IMR-90 (cell line): Measurements from ENCODE around the gene SIM2. TPM values are rescaled to one million over a fixed set of nuclear protein-coding genes. Genes with fewer than 3 reads are reported as not detected.

Experiments
- ATAC-seq: fragments of 200-7000 bp; cut with Tn5 transposase; 2 replicates; pipeline ENCODE4 v1.9.1; 2020; ENCODE audit warnings: low read depth, mild to moderate bottlenecking, moderate library complexity
- BruUV-seq: library from RNA; stranded (reverse); fragments of 400-500 nt; replicated peaks from 2 replicates; lab custom pipeline; 2021; lab: Mats Ljungman, UMichigan
- CTCF ChIA-PET: fragments of 300-600 bp; formaldehyde crosslinking; extraction: SDS; loops from one replicate; lab custom pipeline; 2021; ENCODE audit warnings: antibody characterized with exemption; lab: Yijun Ruan, JAX
- POLR2A ChIA-PET: fragments of 300-600 bp; sonication (Branson Sonifier 250); formaldehyde crosslinking; loops from one replicate; lab custom pipeline; 2022; ENCODE audit warnings: antibody characterized with exemption; ENCODE audit not compliant: unreplicated experiment; lab: Charles Lee
- DNase-seq: peaks from one replicate; pipeline ENCODE4 v3.0.0; 2013
- H2AFZ ChIP-seq: replicated peaks from 2 replicates; pipeline ENCODE3; 2013; ENCODE audit warnings: low read length, mild to moderate bottlenecking; ENCODE audit not compliant: poor library complexity
- H2AK5ac ChIP-seq: 2 replicates; pipeline ENCODE4 v1.6.1; 2013; ENCODE audit warnings: low read depth, low read length, inconsistent platforms
- H2AK9ac ChIP-seq: replicated peaks from 2 replicates; pipeline ENCODE3; 2013; ENCODE audit warnings: mild to moderate bottlenecking, low read depth, low read length, moderate library complexity; ENCODE audit not compliant: poor library complexity
- H2BK120ac ChIP-seq: 2 replicates; pipeline ENCODE4 v1.6.1; 2013; ENCODE audit warnings: low read depth, low read length, inconsistent platforms
- H2BK15ac ChIP-seq: 3 replicates; pipeline ENCODE4 v1.6.1; 2013; ENCODE audit warnings: low read depth, low read length, inconsistent platforms
- H2BK20ac ChIP-seq: 2 replicates; pipeline ENCODE4 v1.6.1; 2013; ENCODE audit warnings: low read depth, mild to moderate bottlenecking, inconsistent platforms, low read length, moderate library complexity
- H2BK5ac ChIP-seq: 2 replicates; pipeline ENCODE4 v1.6.1; 2013; ENCODE audit warnings: mild to moderate bottlenecking, low read depth, low read length, inconsistent platforms; ENCODE audit not compliant: poor library complexity, severe bottlenecking
- H3K14ac ChIP-seq: replicated peaks from 2 replicates; pipeline ENCODE4 v1.6.1; 2013; ENCODE audit warnings: low read depth, low read length, inconsistent platforms
- H3K18ac ChIP-seq: 2 replicates; pipeline ENCODE4 v1.6.1; 2013; ENCODE audit warnings: low read depth, low read length, control low read depth
- H3K23ac ChIP-seq: 2 replicates; pipeline ENCODE4 v1.6.1; 2013; ENCODE audit warnings: low read depth, low read length, inconsistent platforms
- H3K27ac ChIP-seq: 2 replicates; pipeline ENCODE4 v1.5.1; 2013; ENCODE audit warnings: mild to moderate bottlenecking, control low read depth, low read length; ENCODE audit not compliant: insufficient read depth
- H3K27me3 ChIP-seq: 2 replicates; pipeline ENCODE4 v1.6.1; 2013; ENCODE audit warnings: low read length; ENCODE audit not compliant: control insufficient read depth, insufficient read depth
- H3K36me3 ChIP-seq: 2 replicates; pipeline ENCODE4 v1.6.1; 2013; ENCODE audit warnings: low read length, mixed read lengths; ENCODE audit not compliant: control insufficient read depth, insufficient read depth
- H3K4ac ChIP-seq: 2 replicates; pipeline ENCODE4 v1.6.1; 2013; ENCODE audit warnings: low read depth, low read length, inconsistent platforms
- H3K4me1 ChIP-seq: 2 replicates; pipeline ENCODE4 v1.6.1; 2013; ENCODE audit warnings: low read length, mixed read lengths; ENCODE audit not compliant: control insufficient read depth, insufficient read depth
- H3K4me2 ChIP-seq: 2 replicates; pipeline ENCODE4 v1.6.1; 2013; ENCODE audit warnings: low read depth, mild to moderate bottlenecking, control low read depth, low read length, moderate library complexity
- H3K4me3 ChIP-seq: 2 replicates; pipeline ENCODE4 v1.5.1; 2013; ENCODE audit warnings: low read depth, mild to moderate bottlenecking, control low read depth, low read length, moderate library complexity; ENCODE audit not compliant: insufficient read depth
- H3K56ac ChIP-seq: 2 replicates; pipeline ENCODE4 v1.6.1; 2013; ENCODE audit warnings: low read length, inconsistent platforms; ENCODE audit not compliant: insufficient read depth; ENCODE audit errors: extremely low read depth
- H3K79me1 ChIP-seq, 2 experiments: 2 replicates each; pipeline ENCODE4 v1.6.1; 2013; ENCODE audit warnings: low read length in 2 of 2, inconsistent platforms in 1 of 2, low read depth in 1 of 2
- H3K9ac ChIP-seq: 2 replicates; pipeline ENCODE4 v1.6.1; 2013; ENCODE audit warnings: low read depth, low read length, control low read depth
- H3K9me1 ChIP-seq: 2 replicates; pipeline ENCODE4 v1.6.1; 2013; ENCODE audit warnings: low read length, inconsistent platforms; ENCODE audit not compliant: insufficient read depth
- H3K9me3 ChIP-seq: 2 replicates; pipeline ENCODE4 v1.6.1; 2013; ENCODE audit warnings: low read length; ENCODE audit not compliant: control insufficient read depth, insufficient read depth
- H4K20me1 ChIP-seq: 2 replicates; pipeline ENCODE4 v1.6.1; 2013; ENCODE audit warnings: low read length, inconsistent platforms; ENCODE audit not compliant: insufficient read depth
- H4K5ac ChIP-seq: 2 replicates; pipeline ENCODE4 v1.6.1; 2013; ENCODE audit warnings: mild to moderate bottlenecking, low read depth, low read length, control low read depth
- H4K8ac ChIP-seq, 2 experiments: 2 replicates each; pipeline ENCODE4 v1.6.1; 2013; ENCODE audit warnings: low read depth in 2 of 2, low read length in 2 of 2, control low read depth in 1 of 2, inconsistent platforms in 1 of 2
- H4K91ac ChIP-seq: 2 replicates; pipeline ENCODE4 v1.6.1; 2013; ENCODE audit warnings: low read depth, low read length, inconsistent platforms; ENCODE audit not compliant: insufficient read depth
- BHLHE40 ChIP-seq: fragments of 150-350 bp; IDR thresholded peaks from 2 replicates; pipeline ENCODE4 v1.6.1; 2016; ENCODE audit warnings: mild to moderate bottlenecking, low read depth, low read length
- CEBPB ChIP-seq: IDR thresholded peaks from 2 replicates; pipeline ENCODE4 v1.6.1; 2012; ENCODE audit warnings: low read depth, low read length, improper control_type of control experiment
- CHD1 ChIP-seq: IDR thresholded peaks from 2 replicates; pipeline ENCODE4 v1.6.1; 2012; ENCODE audit warnings: low read depth, low read length, improper control_type of control experiment
- CTCF ChIP-seq: conservative IDR thresholded peaks from 2 replicates; pipeline ENCODE4 v1.5.1; 2012; ENCODE audit warnings: mild to moderate bottlenecking, low read depth, low read length, improper control_type of control experiment
- ELK1 ChIP-seq: fragments of 150-350 bp; IDR thresholded peaks from 2 replicates; pipeline ENCODE4 v1.6.1; 2016; ENCODE audit warnings: low read depth, mild to moderate bottlenecking, low read length, moderate library complexity, borderline replicate concordance
- FOS ChIP-seq: fragments of 150-350 bp; IDR thresholded peaks from 2 replicates; pipeline ENCODE4 v1.6.1; 2016; ENCODE audit warnings: low read depth, low read length
- MAFK ChIP-seq: IDR thresholded peaks from 2 replicates; pipeline ENCODE4 v1.6.1; 2012; ENCODE audit warnings: low read depth, low read length, improper control_type of control experiment
- MAZ ChIP-seq: IDR thresholded peaks from 2 replicates; pipeline ENCODE4 v1.6.1; 2012; ENCODE audit warnings: low read depth, mild to moderate bottlenecking, low read length, improper control_type of control experiment, moderate library complexity, borderline replicate concordance
- MXI1 ChIP-seq: IDR thresholded peaks from 2 replicates; pipeline ENCODE4 v1.6.1; 2012; ENCODE audit warnings: low read depth, mild to moderate bottlenecking, low read length, moderate library complexity, borderline replicate concordance
- NFE2L2 ChIP-seq: fragments of 150-350 bp; IDR thresholded peaks from 2 replicates; pipeline ENCODE4 v1.6.1; 2016; ENCODE audit warnings: low read depth, mild to moderate bottlenecking, low read length
- POLR2A ChIP-seq: IDR thresholded peaks from 2 replicates; pipeline ENCODE4 v1.6.1; 2012; ENCODE audit warnings: mild to moderate bottlenecking, low read depth, low read length
- RAD21 ChIP-seq: IDR thresholded peaks from 2 replicates; pipeline ENCODE4 v1.6.1; 2012; ENCODE audit warnings: low read length, improper control_type of control experiment
- RCOR1 ChIP-seq: IDR thresholded peaks from 2 replicates; pipeline ENCODE4 v1.6.1; 2012; ENCODE audit warnings: mild to moderate bottlenecking, low read length, improper control_type of control experiment; ENCODE audit not compliant: insufficient replicate concordance
- RFX5 ChIP-seq: IDR thresholded peaks from 2 replicates; pipeline ENCODE4 v1.8.0; 2012; ENCODE audit warnings: low read depth, mild to moderate bottlenecking, low read length, moderate library complexity
- SMC3 ChIP-seq: fragments of 150-350 bp; IDR thresholded peaks from 2 replicates; pipeline ENCODE4 v1.6.1; 2016; ENCODE audit warnings: low read depth, mild to moderate bottlenecking, antibody characterized with exemption, low read length, moderate library complexity
- WGBS, 2 experiments: methylation state at CpG; one replicate each; pipeline versions ENCODE4 v1.1.5 to v1.1.7; 2013; ENCODE audit warnings: missing lambda C conversion rate in 2 of 2; ENCODE audit not compliant: insufficient read length in 1 of 2; ENCODE audit errors: extremely low coverage in 2 of 2; 5-methylcytosine and 5-hydroxymethylcytosine counted together
- dilution Hi-C: fragments of 300-500 bp; cut with HindIII; formaldehyde crosslinking; loops from one replicate; pipeline ENCODE4 v1.14.3; 2018; ENCODE audit warnings: low sequenced_read_pairs; ENCODE audit not compliant: unreplicated experiment
- in situ Hi-C: fragments of 300-500 bp; cut with MboI; formaldehyde crosslinking; loops from 3 replicates; pipeline ENCODE4 v1.14.3; 2019; ENCODE audit warnings: low sequenced_read_pairs, inconsistent platforms, mixed read lengths
- intact Hi-C: fragments of 100-400 bp; cut with micrococcal nuclease; formaldehyde crosslinking; loops from 2 replicates; pipeline ENCODE4 v1.10.0; 2022
- polyA plus RNA-seq, 3 experiments: library from polyadenylated mRNA; depleted of rRNA; stranded (reverse); fragments of >200 nt; gene quantifications; 2 replicates each; pipeline ENCODE4 v1.2.3, GENCODE V29; 2012; ENCODE audit warnings: low replicate concordance in 1 of 3
- total RNA-seq: library from RNA; depleted of rRNA; stranded (reverse); fragments of >200 nt; gene quantifications from 2 replicates; pipeline ENCODE4 v1.2.3, GENCODE V29; 2012

The SIM2 gene
- total and polyA plus RNA-seq, 2 of the 4 experiments (the other 2 are of a cell fraction) = 2.2 to 7.5 TPM

- Histone ChIP-seq H3K9me1 (no peaks in the 10 kb centered on the region), H3K9me3 (no peaks in the 10 kb centered on the region; the same call in 1 of the 2 replicates), H4K5ac (no peak overlapping the region), H3K56ac (no peak overlapping the region), H2BK5ac (no peak overlapping the region), H3K23ac (0 out of 2 replicates have a peak overlapping the region, but pooled peaks have one; percentile 2), H2AFZ (peak overlapping the region; percentile 13), H3K36me3 (no peaks in the 10 kb centered on the region; the same call in 1 of the 2 replicates), H2AK5ac (no peak overlapping the region), H2BK20ac (no peak overlapping the region), H3K18ac (no peak overlapping the region), H3K4me1 (no peaks in the 10 kb centered on the region; the same call in 1 of the 2 replicates), H3K79me1 (no peaks in the 10 kb centered on the region), H3K9ac (no peak overlapping the region), H4K91ac (no peak overlapping the region), H3K27ac (no peak overlapping the region), H2AK9ac (no peak overlapping the region), H3K14ac (no peak overlapping the region), H4K8ac (no peak overlapping the region), H2BK120ac (no peak overlapping the region; the same call in 1 of the 2 replicates), H4K20me1 (peaks cover 20% of the 10 kb centered on the region), H3K4ac (no peak overlapping the region), H2BK15ac (no peak overlapping the region), H3K4me3 (no peak overlapping the region), H3K27me3 (peaks cover 81% of the 10 kb centered on the region), H3K4me2 (no peak overlapping the region; the same call in 1 of the 2 replicates)
- no TSS peak for BruUV-seq
- CTCF ChIA-PET = no interaction called here
- intact Hi-C loops = no loop called here
- DNase-seq = no peak
- in situ Hi-C loops = no loop called here
- WGBS, 2 experiments = 8% methylated on average over 4 of the region's 55 CpGs; no CpG with 5 or more reads in 1 of the 2 experiments
- dilution Hi-C loops = no loop called here
- POLR2A ChIA-PET = no interaction called here
- ATAC-seq = no peak
- TF ChIP-seq POLR2A = no peak
- no peak for TF ChIP-seq MAZ
- no peak for TF ChIP-seq CHD1
- TF ChIP-seq ELK1 = no peak
- TF ChIP-seq MXI1 = no peak
- no peak for TF ChIP-seq MAFK
- TF ChIP-seq RFX5 = no peak
- no peak for TF ChIP-seq CTCF
- no peak for TF ChIP-seq SMC3
- TF ChIP-seq RAD21 = no peak
- no peak for TF ChIP-seq NFE2L2
- TF ChIP-seq FOS = no peak
- no peak for TF ChIP-seq RCOR1
- no peak for TF ChIP-seq CEBPB
- no peak for TF ChIP-seq BHLHE40
These were observed 10.3 kb downstream of the SIM2 start for GRCh38 chr21:36709030-36709867.
